ENCODE data around the gene OR5H6.
"Not testable (repeated sequence)": the region's sequence is repeated elsewhere in the genome, so short reads cannot be mapped to it uniquely, and the experiment has no call there.

Gene OR5H6

DNA sequence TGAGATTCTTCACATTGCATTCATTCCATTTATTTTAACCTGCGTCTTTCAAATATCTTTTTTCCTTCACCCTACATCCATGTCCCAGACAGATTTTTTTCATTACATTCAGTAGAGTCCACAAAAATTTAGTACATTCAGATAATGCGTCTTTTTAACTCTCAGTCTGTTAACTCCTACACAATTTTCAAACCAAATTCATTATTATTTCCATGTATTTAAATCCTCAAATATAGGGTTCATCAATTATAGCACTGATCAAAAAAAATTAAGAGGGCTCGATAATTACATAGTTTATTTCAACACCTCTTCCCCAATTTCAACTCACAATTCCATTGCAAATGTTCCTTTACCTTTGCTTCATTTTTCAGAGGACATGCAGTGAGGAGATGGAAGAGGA, at the start of gene OR5H6:
OR5H6 (plus strand) TSS at position 301 of the 400 bp plus-strand sequence; CDS start at position 390, 89 bp downstream.
- no peak for FAIRE-seq
- DNase-seq (ENCODE audit: extremely low spot score, insufficient read length, low read depth): no peak

DNA sequence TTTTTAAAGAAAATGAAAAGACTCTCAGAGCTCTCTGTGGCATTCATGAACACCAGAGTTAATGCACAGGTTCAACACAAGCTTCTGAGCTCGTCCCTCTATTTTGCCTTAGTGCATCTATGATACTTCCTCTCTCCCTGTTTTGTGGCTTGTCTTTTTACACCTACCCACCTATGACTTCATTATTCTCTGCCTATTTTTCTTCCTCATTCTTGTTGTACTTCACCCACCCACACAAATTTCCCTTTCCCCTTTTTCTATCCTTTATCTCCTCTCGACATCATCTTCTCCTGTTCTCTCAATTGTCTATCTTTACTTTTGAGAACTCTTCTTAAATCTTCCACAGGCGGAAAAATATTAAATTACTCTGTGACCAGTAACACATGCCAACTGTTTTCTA, 49.0 kb upstream of the OR5H6 start:
- DNase-seq (ENCODE audit: extremely low spot score, insufficient read length, low read depth): no peak
- no peak for FAIRE-seq

DNA sequence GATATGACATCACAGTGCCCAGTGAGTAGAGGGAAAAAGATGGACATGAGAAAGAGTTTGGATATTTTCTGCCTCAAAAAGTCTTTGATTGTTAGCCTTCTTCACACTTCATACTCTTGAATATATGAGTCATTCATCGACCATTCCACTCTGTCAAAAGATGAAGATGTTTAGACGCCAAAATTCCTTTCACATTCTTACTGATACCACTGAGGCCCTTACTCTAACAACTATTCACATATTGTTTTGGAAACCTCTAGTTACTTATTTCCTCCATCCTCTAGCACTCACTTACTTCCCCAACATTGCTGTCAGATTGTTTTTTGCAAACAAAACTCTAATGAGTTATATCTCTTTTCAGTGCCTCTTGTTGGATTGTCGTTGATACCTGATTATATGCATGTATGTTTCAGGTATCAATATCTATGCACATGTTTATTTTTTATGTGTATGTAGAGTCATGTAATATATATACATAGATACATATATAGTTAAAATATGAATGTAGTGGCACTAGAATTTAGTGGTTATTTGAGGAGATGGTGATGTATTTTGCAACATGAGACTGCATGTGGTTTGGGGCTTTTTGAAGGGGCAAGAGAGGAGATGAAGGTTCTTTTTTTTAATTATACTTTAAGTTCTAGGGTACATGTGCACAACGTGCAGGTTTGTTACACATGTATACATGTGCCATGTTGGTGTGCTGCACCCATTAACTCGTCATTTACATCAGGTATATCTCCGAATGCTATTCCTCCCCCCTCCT, 40.0 kb upstream of the OR5H6 start:
- FAIRE-seq (no peak), DNase-seq (ENCODE audit: extremely low spot score, insufficient read length, low read depth) (no peak)

DNA sequence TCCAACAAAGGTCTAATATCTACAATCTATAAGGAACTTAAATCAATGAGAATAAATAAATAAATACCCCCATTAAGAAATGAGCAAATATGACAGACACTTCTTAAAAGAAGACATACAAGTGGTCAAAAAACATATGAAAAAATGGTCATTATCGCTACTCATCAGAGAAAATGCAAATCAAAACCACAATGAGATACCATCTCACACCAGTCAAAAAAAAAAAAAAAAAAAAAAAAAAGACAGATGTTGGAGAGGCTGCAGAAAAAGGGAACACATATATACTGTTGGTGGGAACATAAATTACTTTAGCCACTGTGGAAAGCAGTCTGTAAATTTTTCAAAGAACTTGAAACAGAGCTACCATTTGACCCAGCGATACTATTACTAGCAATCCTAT, 31.6 kb upstream of the OR5H6 start:
- no peak for DNase-seq (ENCODE audit: extremely low spot score, insufficient read length, low read depth)
- FAIRE-seq: no peak

DNA sequence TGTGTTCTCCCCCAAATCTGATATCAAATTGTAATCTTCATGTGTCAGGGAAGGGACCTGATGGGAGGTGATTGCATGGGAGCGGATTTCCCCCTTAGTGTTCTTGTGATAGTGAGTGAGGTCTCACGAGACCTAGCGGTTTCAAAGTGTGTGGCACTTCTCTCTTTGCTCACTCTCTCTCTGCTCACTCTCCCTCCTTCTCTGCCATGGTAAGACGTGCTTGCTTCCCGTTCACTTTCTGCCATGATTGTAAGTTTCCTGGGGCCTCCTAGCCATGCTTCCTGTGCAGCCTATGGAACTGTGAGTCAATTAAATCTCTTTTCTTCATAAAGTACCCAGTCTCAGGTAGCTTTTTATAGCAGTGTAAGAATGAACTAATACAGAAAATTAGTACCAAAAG, 30.6 kb upstream of the OR5H6 start:
- FAIRE-seq (no peak), DNase-seq (ENCODE audit: extremely low spot score, insufficient read length, low read depth) (no peak)

- DNase-seq (ENCODE audit: extremely low spot score, insufficient read length, low read depth): no peak
- no peak for FAIRE-seq
Observed at GRCh38 chr3:98240131-98240530, 23.9 kb upstream of the OR5H6 start.

DNA sequence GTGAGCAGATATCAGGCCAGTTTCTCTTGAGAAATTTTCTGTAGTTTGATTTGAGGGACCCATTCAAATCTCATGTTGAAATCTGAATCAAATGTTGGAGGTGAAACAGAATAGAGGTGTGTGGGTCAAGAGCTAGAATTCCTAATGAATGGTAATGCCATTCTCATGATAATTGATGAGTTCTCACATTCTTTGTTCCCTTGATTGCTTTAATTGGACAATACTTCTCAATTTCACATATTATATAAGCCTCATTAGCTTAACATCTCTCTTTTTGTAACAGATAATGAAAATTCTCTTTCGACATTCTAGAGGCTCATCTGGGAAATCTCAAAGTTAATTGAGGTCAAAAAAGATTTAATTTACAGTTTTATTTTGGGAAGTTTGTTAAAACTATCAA, 21.9 kb upstream of the OR5H6 start:
- no peak for FAIRE-seq
- no peak for DNase-seq (ENCODE audit: extremely low spot score, insufficient read length, low read depth)

DNA sequence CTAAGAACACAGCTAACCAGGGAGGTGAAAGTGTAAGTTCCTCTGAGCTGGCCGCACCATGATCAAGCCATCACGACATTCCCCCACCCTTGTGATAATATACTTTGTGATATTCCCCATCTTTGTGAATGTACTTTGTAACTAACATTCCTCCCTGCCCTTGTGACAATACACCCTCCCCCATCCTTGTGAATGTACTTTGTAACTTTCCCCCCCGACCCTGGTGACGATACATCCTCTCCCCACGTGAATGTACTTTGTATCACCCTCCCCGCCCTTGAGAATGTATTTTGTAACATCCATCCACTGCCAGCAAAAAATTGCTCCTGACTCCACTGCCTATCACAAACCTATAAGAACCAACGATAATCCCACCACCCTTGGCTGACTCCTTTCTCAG, 20.2 kb upstream of the OR5H6 start:
- FAIRE-seq: no peak
- no peak for DNase-seq (ENCODE audit: extremely low spot score, insufficient read length, low read depth)

GRCh38 chr3:98246142-98246541, 17.9 kb upstream of the OR5H6 start:
- no peak for FAIRE-seq

GRCh38 chr3:98256026-98256425, 8.0 kb upstream of the OR5H6 start:
- FAIRE-seq; DNase-seq (ENCODE audit: extremely low spot score, insufficient read length, low read depth): not testable (repeated sequence)

More at GRCh38 chr3:98246142-98246541, 17.9 kb upstream of the OR5H6 start:
- DNase-seq (ENCODE audit: extremely low spot score, insufficient read length, low read depth): no peak

DNA sequence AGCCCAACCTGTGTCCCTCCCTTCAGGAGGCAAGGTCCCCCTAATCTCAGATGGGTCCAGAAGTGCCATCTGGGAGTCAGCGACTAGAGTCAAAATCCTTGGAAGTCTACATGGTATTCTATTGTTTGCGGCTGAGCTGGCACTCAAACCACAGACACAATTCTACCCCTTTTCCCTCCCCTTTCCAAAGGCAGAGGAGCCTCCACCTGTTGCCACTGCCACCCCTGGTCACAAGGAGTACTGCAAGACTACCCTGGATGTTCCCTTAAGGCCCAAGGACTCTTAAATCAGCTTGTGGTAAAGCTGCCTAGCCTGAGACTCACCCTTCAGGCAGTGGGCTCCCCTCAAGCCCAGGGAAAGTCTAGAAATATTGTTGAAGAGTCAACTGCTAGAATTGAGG, 4.3 kb upstream of the OR5H6 start:
- DNase-seq (ENCODE audit: extremely low spot score, insufficient read length, low read depth): no peak
- peak; percentile 36 for FAIRE-seq

DNA sequence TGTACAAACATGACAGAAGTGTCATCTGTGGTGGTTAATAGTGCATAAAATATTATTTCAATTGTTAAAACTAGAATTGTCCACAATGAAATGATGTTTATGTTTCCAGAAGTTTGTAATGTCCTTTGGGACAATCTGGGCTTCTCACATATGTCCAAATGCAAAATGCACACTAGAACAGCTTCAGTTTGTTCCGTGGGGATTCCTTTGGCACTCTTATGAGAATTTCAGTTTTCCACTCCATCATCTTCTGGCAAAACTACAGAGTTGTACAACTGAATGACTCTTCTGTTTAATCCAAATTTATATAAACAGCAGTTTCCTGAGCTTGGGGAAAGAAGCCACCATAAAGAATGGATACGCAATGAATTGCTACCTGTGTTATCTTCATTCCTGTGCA, 2.0 kb upstream of the OR5H6 start:
- no peak for DNase-seq (ENCODE audit: extremely low spot score, insufficient read length, low read depth)
- no peak for FAIRE-seq

DNA sequence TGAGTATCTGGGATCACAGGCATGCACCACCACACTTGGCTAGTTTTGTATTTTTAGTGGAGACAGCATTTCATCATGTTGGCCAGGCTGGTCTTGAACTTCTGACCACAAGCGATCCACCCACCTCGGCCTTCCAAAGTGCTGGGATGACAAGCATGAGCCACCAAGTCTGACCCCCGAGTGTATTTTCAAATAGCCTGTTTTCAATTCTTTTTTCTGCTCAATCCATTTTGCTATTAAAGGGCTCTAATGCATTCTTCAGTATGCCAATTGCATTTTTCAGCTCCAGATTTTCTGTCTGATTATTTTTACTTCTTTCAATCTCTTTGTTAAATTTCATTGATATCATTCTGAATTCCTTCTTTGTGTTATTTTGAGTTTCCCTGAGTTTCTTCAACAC, 5.8 kb downstream of the OR5H6 start:
- FAIRE-seq: no peak
- DNase-seq (ENCODE audit: extremely low spot score, insufficient read length, low read depth): no peak

DNA sequence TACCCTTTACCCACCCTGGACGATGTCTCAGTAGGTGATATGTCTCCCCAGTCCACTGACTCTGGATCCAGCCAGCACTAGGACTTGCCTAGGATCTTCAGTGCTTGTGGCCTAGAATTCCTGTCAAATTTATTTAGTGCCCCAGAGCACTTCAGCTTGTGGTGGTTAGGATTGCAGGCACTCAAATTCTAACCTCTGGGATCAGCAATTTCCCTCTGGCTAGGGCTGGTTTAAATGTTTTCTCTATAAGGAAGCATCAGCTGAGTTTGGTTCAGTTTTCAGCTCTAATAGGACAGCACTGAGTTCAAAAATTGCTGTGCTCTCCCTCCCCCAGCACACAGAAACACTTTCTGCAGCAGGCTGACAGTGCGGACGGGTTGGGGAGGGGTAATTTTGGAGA, 8.1 kb downstream of the OR5H6 start:
- no peak for FAIRE-seq
- DNase-seq (ENCODE audit: extremely low spot score, insufficient read length, low read depth): no peak

GRCh38 chr3:98274914-98275313, 10.9 kb downstream of the OR5H6 start:
- DNase-seq (ENCODE audit: extremely low spot score, insufficient read length, low read depth) (no peak), FAIRE-seq (no peak)

DNA sequence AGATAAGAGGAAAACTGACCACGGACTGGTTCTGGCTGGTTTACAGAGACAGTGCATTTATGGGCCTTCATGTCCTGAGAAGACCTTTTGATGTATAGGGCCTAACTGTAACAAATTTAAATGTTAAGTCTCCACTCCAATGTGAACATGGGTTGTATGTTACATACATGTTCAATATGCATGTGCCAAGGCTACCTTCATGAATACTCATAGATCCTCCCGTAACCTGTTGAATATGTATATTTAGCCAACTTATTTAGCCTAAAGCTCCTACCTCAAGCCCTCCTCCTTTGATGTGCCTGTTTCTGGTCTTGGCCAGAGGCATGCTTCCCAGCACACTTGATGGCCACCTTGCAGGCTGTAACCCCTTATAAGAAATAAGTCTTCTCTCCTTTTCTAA, 18.2 kb downstream of the OR5H6 start, which contains the start of gene OR5H2:
OR5H2 (plus strand) TSS at position 301 of the 400 bp plus-strand sequence. CDS start 398 bp downstream, outside the sequence.
- DNase-seq (ENCODE audit: extremely low spot score, insufficient read length, low read depth): no peak
- FAIRE-seq: peak; percentile 5

DNA sequence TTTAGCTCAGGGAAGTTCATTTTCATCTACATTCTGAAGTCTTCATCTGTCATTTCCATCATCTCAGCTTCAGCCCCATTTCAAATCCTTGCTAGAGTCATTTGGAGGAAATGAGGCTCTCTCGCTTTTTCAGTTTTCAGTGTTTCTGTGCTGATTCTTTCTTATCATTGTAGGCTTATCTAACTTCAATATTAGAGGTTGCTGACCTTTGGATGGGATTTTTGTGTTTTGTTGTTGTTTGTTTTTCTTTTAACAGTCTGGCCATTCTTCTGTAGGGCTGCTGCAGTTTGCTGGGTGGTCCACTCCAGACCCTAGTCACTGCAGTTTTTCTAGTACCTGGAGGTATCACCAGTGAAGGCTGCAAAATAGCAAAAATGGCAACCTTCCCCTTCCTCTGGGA, 26.9 kb downstream of the OR5H6 start:
- no peak for FAIRE-seq
- no peak for DNase-seq (ENCODE audit: extremely low spot score, insufficient read length, low read depth)

DNA sequence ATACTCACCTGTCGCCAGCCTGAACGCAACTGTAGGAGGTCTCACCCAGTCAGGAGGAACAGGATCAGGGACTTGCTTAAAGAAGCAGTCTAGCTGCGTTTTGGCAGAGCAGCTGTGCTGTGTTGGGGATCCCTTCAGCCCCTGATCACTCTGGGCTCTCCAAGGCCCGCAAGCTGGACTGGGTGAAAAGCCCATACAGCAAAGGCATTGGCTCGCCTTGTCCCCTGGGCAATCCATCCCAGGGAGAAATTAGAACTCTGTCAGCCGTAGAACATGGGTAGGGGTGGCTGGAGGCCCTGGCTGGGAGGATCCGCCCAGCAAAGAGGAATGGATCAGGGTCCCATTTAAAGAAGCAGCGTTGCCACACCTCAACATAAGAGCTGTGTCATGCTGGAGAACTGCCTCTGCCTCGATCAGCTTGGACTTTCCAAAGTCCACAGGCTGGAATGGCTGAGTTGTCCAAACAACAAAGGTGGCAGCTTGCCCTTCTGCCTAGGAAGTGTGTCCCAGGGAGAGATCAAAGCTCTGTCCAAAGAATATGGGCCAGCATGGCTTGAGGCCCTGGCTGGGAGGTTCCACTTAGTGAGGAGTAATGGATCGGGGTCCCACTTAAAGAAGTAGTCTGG, 27.4 kb downstream of the OR5H6 start:
- FAIRE-seq (no peak), DNase-seq (ENCODE audit: extremely low spot score, insufficient read length, low read depth) (no peak)

Data from GM18507 (cell line).